Measurements from ENCODE around the gene NDUFAF7. TPM values are rescaled to one million over a fixed set of nuclear protein-coding genes. Genes with fewer than 3 reads are reported as not detected.
"Not testable (repeated sequence)": the region's sequence is repeated elsewhere in the genome, so short reads cannot be mapped to it uniquely, and the experiment has no call there.

The NDUFAF7 gene
- total and polyA plus RNA-seq, 2 donors from 2014 or later = 13.1 to 15.1 TPM

DNA sequence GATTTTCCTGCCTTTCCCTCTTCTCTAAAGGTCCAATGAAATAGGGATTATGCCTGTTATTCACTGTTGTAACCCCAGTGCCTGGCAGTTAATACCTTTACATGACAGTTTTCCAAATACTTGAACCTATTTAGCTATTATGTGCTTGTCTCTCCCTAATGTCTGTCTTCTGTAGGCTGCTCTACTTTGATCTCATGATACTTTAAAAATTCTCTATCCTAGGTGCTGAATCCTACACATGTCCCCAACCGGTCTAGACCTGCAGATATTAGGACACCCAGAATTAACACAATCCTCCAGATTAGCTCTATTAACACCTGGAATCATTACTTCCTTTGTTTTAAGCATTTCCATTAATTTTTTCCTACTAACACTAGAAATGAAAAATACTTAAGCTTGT lies 7.4 kb upstream of the NDUFAF7 start:
- DNase-seq = no peak
- Histone ChIP-seq H3K9me3 (ENCODE audit: control insufficient read depth in 2 of 3, insufficient read depth in 1 of 3, low read length in 3 of 3) (no peaks in the 10 kb centered on the region), H3K27me3 (ENCODE audit: control insufficient read depth, insufficient read depth, low read length) (no peaks in the 10 kb centered on the region), H3K4me3 (ENCODE audit: low read length in 3 of 3) (no peak overlapping the region), H3K4me1 (ENCODE audit: control insufficient read depth in 2 of 3, insufficient read depth in 2 of 3, low read depth in 1 of 3, low read length in 3 of 3) (no peaks in the 10 kb centered on the region), H3K27ac (ENCODE audit: low read depth in 2 of 2, low read length in 2 of 2) (no peak overlapping the region), H3K36me3 (ENCODE audit: control insufficient read depth in 2 of 3, insufficient read depth in 3 of 3, low read length in 3 of 3) (peaks cover 7 to 27% (median 13%) of the 10 kb centered on the region in 3 donors), H3K9ac (ENCODE audit: low read length in 3 of 3) (no peak overlapping the region)
- intact Hi-C loops (cut with DNase I) = no loop called here
- FAIRE-seq = no peak
- TF ChIP-seq, protein P1, sequence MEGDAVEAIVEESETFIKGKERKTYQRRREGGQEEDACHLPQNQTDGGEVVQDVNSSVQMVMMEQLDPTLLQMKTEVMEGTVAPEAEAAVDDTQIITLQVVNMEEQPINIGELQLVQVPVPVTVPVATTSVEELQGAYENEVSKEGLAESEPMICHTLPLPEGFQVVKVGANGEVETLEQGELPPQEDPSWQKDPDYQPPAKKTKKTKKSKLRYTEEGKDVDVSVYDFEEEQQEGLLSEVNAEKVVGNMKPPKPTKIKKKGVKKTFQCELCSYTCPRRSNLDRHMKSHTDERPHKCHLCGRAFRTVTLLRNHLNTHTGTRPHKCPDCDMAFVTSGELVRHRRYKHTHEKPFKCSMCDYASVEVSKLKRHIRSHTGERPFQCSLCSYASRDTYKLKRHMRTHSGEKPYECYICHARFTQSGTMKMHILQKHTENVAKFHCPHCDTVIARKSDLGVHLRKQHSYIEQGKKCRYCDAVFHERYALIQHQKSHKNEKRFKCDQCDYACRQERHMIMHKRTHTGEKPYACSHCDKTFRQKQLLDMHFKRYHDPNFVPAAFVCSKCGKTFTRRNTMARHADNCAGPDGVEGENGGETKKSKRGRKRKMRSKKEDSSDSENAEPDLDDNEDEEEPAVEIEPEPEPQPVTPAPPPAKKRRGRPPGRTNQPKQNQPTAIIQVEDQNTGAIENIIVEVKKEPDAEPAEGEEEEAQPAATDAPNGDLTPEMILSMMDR (IDR thresholded peaks at IDR 0.05; ENCODE audit: borderline replicate concordance, extremely low read depth, insufficient read depth) = no peak

DNA sequence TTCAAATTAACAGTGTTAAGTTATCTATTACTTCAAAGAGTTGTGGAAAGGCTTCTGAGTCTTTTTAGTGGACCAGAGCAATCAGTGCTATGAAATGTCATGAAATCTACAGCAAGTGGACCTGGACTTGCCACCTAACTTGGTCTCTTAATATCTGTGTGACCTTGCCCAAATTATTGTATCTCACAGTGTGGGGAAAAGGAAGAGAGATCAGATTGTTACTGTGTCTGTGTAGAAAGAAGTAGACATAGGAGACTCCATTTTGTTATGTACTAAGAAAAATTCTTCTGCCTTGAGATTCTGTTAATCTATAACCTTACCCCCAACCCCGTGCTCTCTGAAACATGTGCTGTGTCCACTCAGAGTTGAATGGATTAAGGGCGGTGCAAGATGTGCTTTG lies 6.3 kb upstream of the NDUFAF7 start:
- FAIRE-seq; H3K4me3 ChIP-seq (ENCODE audit: low read length in 3 of 3); intact Hi-C loops (cut with DNase I); H3K27me3 ChIP-seq (ENCODE audit: control insufficient read depth, insufficient read depth, low read length); DNase-seq; H3K27ac ChIP-seq (ENCODE audit: low read depth in 2 of 2, low read length in 2 of 2); H3K9me3 ChIP-seq (ENCODE audit: control insufficient read depth in 2 of 3, insufficient read depth in 1 of 3, low read length in 3 of 3); H3K4me1 ChIP-seq (ENCODE audit: control insufficient read depth in 2 of 3, insufficient read depth in 2 of 3, low read depth in 1 of 3, low read length in 3 of 3); H3K9ac ChIP-seq (ENCODE audit: low read length in 3 of 3): not testable (repeated sequence)
- peaks cover 6 to 22% (median 12%) of the 10 kb centered on the region in 3 donors for H3K36me3 ChIP-seq (ENCODE audit: control insufficient read depth in 2 of 3, insufficient read depth in 3 of 3, low read length in 3 of 3)

DNA sequence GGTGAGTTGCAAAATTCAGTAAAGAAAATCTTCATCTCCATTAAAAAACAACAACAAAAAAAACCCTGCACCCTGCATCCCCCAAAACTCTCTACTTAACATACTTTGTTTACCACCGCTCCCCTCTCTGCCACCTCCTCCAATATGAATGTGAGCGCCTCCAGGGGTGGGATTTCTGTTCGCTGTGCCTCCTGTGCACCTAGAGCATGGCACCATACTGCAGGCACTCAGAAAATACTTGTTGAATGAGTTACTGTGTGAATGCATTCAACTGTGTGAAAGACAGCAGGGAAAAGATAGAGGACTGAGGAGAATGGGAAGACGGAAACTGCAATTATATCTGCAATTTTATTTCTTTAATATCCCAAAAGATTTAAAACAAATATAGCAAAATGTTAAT lies 4.6 kb upstream of the NDUFAF7 start:
- no peak overlapping the region for H3K27ac ChIP-seq (ENCODE audit: low read depth in 2 of 2, low read length in 2 of 2)
- peaks cover 0 to 5% (median 2%) of the 10 kb centered on the region in 3 donors for H3K4me1 ChIP-seq (ENCODE audit: control insufficient read depth in 2 of 3, insufficient read depth in 2 of 3, low read depth in 1 of 3, low read length in 3 of 3)
- H3K27me3 ChIP-seq (ENCODE audit: control insufficient read depth, insufficient read depth, low read length) = no peaks in the 10 kb centered on the region
- no peak overlapping the region for H3K9ac ChIP-seq (ENCODE audit: low read length in 3 of 3)
- H3K4me3 ChIP-seq (ENCODE audit: low read length in 3 of 3) = no peak overlapping the region
- DNase-seq (no peak), FAIRE-seq (no peak)
- peaks cover 6 to 17% (median 12%) of the 10 kb centered on the region in 3 donors for H3K36me3 ChIP-seq (ENCODE audit: control insufficient read depth in 2 of 3, insufficient read depth in 3 of 3, low read length in 3 of 3)
- H3K9me3 ChIP-seq (ENCODE audit: control insufficient read depth in 2 of 3, insufficient read depth in 1 of 3, low read length in 3 of 3) = no peaks in the 10 kb centered on the region
- TF ChIP-seq, protein P1 (IDR thresholded peaks at IDR 0.05; ENCODE audit: borderline replicate concordance, extremely low read depth, insufficient read depth) = no peak
- intact Hi-C loops (cut with DNase I) = no loop called here

GRCh38 chr2:37228788-37229187 lies 2.7 kb upstream of the NDUFAF7 start:
- Histone ChIP-seq H3K4me1 (ENCODE audit: control insufficient read depth in 2 of 3, insufficient read depth in 2 of 3, low read depth in 1 of 3, low read length in 3 of 3) (peaks cover 5 to 13% (median 10%) of the 10 kb centered on the region in 3 donors), H3K4me3 (ENCODE audit: low read length in 3 of 3) (no peak overlapping the region), H3K9ac (ENCODE audit: low read length in 3 of 3) (no peak overlapping the region), H3K27ac (ENCODE audit: low read depth in 2 of 2, low read length in 2 of 2) (no peak overlapping the region), H3K27me3 (ENCODE audit: control insufficient read depth, insufficient read depth, low read length) (no peaks in the 10 kb centered on the region), H3K9me3 (ENCODE audit: control insufficient read depth in 2 of 3, insufficient read depth in 1 of 3, low read length in 3 of 3) (no peaks in the 10 kb centered on the region), H3K36me3 (ENCODE audit: control insufficient read depth in 2 of 3, insufficient read depth in 3 of 3, low read length in 3 of 3) (peaks cover 6 to 17% (median 12%) of the 10 kb centered on the region in 3 donors)
- FAIRE-seq (no peak), DNase-seq (no peak)
- TF ChIP-seq, protein P1 (IDR thresholded peaks at IDR 0.05; ENCODE audit: borderline replicate concordance, extremely low read depth, insufficient read depth) = no peak
- intact Hi-C loops (cut with DNase I) = no loop called here

All from kidney (tissue), 14 donors.